HL-60 (cell line): ENCODE measurements around the gene EPB41.

ENCODE experiments used
- DNase-seq, 2 experiments: peaks; one replicate each; pipeline ENCODE4 v3.0.0-alpha.2; 2010 to 2020; ENCODE audit warnings: low read depth in 1 of 2, low spot score in 1 of 2
- H3K27ac ChIP-seq: fragments of 250-450 bp; sonication (Bioruptor Pico); replicated peaks from 2 replicates; pipeline ENCODE4 v1.5.1; 2020; ENCODE audit warnings: mild to moderate bottlenecking, moderate library complexity
- H3K27me3 ChIP-seq: fragments of 250-450 bp; sonication (Bioruptor Pico); 2 replicates; pipeline ENCODE4 v1.5.1; 2021; ENCODE audit warnings: mild to moderate bottlenecking, moderate library complexity; ENCODE audit not compliant: insufficient read depth, poor library complexity, severe bottlenecking
- H3K4me3 ChIP-seq: replicated peaks from 2 replicates; pipeline ENCODE4 v1.5.1; 2011; ENCODE audit warnings: mild to moderate bottlenecking, control low read depth, low read length; ENCODE audit not compliant: insufficient read depth
- GABPA ChIP-seq: IDR thresholded peaks from 2 replicates; pipeline ENCODE4 v1.6.1; 2012; ENCODE audit warnings: low read depth
- POLR2AphosphoS5 ChIP-seq: IDR thresholded peaks from 2 replicates; pipeline ENCODE4 v1.6.1; 2012; ENCODE audit warnings: low read depth
- SPI1 ChIP-seq: IDR thresholded peaks from 2 replicates; pipeline ENCODE4 v1.6.1; 2012; ENCODE audit warnings: low read depth, mild to moderate bottlenecking, borderline replicate concordance
- TF ChIP-seq, protein P1 (sequence below): IDR thresholded peaks from one replicate; pipeline ENCODE4 v1.5.1; 2011; ENCODE audit warnings: low read length, control low read depth, inconsistent platforms; ENCODE audit not compliant: insufficient read depth
- TF ChIP-seq, protein P2 (sequence below): IDR thresholded peaks from 2 replicates; pipeline ENCODE4 v1.6.1; 2012; ENCODE audit warnings: low read depth; ENCODE audit not compliant: insufficient replicate concordance

Gene EPB41

DNA sequence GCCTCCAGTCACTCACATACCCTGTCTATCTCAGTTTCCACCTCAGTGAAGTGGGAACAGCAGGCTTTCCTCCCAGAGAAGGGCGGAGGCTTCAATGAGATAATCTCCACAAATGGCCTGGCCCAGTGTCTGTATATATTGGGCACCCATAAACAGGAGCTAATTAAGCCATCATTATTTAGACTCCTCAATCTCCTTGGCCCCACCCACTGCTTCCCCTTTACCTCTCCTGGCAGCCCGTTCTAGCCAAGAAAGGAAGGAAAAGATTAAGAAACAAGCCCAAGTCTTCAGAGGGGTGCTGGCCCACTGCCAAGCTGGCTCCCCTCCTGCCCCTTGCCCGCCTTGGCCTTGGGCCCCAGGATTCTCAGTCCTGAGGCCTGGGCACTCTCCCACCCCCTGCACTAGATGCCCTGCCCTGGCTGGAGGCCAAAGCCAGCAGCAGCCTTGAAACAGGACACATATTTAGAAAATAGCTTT lies 15.9 kb upstream of the EPB41 start:
- peak in 1 of 2 experiments; percentile 37 for DNase-seq
- no peaks in the 10 kb centered on the region for H3K27me3 ChIP-seq
- TF ChIP-seq, protein P1, sequence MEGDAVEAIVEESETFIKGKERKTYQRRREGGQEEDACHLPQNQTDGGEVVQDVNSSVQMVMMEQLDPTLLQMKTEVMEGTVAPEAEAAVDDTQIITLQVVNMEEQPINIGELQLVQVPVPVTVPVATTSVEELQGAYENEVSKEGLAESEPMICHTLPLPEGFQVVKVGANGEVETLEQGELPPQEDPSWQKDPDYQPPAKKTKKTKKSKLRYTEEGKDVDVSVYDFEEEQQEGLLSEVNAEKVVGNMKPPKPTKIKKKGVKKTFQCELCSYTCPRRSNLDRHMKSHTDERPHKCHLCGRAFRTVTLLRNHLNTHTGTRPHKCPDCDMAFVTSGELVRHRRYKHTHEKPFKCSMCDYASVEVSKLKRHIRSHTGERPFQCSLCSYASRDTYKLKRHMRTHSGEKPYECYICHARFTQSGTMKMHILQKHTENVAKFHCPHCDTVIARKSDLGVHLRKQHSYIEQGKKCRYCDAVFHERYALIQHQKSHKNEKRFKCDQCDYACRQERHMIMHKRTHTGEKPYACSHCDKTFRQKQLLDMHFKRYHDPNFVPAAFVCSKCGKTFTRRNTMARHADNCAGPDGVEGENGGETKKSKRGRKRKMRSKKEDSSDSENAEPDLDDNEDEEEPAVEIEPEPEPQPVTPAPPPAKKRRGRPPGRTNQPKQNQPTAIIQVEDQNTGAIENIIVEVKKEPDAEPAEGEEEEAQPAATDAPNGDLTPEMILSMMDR: no peak
- no peak for TF ChIP-seq POLR2AphosphoS5
- no peak for TF ChIP-seq GABPA
- TF ChIP-seq SPI1: no peak
- TF ChIP-seq, protein P2, sequence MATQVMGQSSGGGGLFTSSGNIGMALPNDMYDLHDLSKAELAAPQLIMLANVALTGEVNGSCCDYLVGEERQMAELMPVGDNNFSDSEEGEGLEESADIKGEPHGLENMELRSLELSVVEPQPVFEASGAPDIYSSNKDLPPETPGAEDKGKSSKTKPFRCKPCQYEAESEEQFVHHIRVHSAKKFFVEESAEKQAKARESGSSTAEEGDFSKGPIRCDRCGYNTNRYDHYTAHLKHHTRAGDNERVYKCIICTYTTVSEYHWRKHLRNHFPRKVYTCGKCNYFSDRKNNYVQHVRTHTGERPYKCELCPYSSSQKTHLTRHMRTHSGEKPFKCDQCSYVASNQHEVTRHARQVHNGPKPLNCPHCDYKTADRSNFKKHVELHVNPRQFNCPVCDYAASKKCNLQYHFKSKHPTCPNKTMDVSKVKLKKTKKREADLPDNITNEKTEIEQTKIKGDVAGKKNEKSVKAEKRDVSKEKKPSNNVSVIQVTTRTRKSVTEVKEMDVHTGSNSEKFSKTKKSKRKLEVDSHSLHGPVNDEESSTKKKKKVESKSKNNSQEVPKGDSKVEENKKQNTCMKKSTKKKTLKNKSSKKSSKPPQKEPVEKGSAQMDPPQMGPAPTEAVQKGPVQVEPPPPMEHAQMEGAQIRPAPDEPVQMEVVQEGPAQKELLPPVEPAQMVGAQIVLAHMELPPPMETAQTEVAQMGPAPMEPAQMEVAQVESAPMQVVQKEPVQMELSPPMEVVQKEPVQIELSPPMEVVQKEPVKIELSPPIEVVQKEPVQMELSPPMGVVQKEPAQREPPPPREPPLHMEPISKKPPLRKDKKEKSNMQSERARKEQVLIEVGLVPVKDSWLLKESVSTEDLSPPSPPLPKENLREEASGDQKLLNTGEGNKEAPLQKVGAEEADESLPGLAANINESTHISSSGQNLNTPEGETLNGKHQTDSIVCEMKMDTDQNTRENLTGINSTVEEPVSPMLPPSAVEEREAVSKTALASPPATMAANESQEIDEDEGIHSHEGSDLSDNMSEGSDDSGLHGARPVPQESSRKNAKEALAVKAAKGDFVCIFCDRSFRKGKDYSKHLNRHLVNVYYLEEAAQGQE: no peak
- H3K4me3 ChIP-seq: no peak overlapping the region
- no peak overlapping the region for H3K27ac ChIP-seq

- no peak for DNase-seq
- H3K4me3 ChIP-seq: no peak overlapping the region
- H3K27me3 ChIP-seq: no peaks in the 10 kb centered on the region
- H3K27ac ChIP-seq: no peak overlapping the region
- TF ChIP-seq, protein P2: no peak
- TF ChIP-seq POLR2AphosphoS5: no peak
- TF ChIP-seq SPI1: no peak
- TF ChIP-seq, protein P1: no peak
- TF ChIP-seq GABPA: no peak
Measured at GRCh38 chr1:28899267-28899666, 15.1 kb upstream of the EPB41 start.

GRCh38 chr1:28900562-28900961 lies 13.8 kb upstream of the EPB41 start:
- no peak overlapping the region for H3K27ac ChIP-seq
- H3K27me3 ChIP-seq: no peaks in the 10 kb centered on the region
- TF ChIP-seq SPI1: no peak
- DNase-seq: no peak
- H3K4me3 ChIP-seq: no peak overlapping the region

DNA sequence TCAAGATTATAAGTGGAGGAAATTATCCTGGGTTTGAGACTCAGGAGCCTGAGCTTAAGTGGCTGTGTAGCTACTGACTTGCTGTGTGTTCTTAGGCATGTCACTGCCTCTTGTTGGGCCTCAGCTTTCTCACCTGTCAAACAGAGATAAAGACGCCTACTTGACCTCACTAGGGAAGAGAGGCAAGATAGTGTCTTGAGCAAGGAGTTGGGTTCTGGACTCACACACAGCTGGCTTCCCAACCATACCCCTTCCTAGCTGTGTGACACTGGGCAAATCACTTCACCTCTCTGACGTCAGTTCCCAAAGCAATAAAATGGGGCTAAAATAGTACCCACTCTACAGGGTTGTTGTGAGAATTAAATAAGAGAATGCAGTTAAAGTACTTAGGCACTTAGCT lies 11.6 kb upstream of the EPB41 start:
- Histone ChIP-seq H3K27ac (no peak overlapping the region), H3K27me3 (no peaks in the 10 kb centered on the region), H3K4me3 (no peak overlapping the region)
- no peak for TF ChIP-seq GABPA
- no peak for TF ChIP-seq POLR2AphosphoS5
- TF ChIP-seq, protein P1: no peak
- no peak for TF ChIP-seq SPI1
- TF ChIP-seq, protein P2: no peak
- DNase-seq: no peak
